HG03439 (cell line): ENCODE data around the gene GLI3.

Experiments
- ATAC-seq: cut with Tn5 transposase; IDR thresholded peaks from one replicate; pipeline ENCODE4 v1.9.1; 2021; ENCODE audit warnings: mild to moderate bottlenecking, moderate library complexity; ENCODE audit not compliant: unreplicated experiment

GLI3 gene

GRCh38 chr7:42049761-42050160 lies 187.2 kb downstream of the GLI3 start:
- no peak for ATAC-seq

- no peak for ATAC-seq
These were observed 190.5 kb downstream of the GLI3 start for GRCh38 chr7:42046483-42046882.

DNA sequence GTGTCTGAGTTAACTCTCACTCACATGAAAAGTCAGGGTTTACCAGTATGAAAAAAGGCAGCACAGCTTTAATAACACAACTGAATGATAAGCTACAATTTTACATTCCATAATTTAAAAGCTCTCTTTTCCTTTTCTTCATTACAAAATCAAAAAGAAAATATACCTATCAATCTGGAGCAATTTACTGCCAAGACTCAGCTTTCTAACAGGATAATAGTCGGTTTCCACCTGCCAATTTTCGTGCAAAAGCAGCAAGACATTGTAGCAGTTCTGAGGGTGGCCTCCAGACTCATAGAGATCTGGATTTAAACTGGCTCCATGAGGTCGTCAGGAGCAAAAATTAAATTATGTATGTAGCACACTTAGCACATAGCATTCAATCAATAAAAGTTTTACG lies 191.0 kb downstream of the GLI3 start:
- no peak for ATAC-seq

DNA sequence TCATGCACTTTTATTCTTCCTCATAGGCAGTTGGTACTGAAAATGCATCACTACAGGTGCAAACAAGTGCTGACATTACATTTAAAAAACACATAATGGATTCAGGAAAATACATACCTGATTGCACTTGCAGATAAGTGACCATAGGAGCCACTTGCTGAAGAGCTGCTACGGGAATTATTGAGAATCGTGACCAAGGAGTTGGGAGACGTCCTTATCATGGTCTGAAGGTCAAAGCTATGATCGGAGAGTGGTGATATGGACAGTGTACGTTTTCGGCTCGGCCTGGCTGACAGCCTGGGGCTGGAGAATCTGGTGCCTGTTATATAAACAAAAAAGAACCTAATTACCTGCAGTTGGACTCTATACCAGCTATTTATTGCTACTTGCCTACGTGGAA lies 197.1 kb downstream of the GLI3 start:
- no peak for ATAC-seq

- no peak for ATAC-seq
These were observed 201.8 kb downstream of the GLI3 start for GRCh38 chr7:42035210-42035609.

DNA sequence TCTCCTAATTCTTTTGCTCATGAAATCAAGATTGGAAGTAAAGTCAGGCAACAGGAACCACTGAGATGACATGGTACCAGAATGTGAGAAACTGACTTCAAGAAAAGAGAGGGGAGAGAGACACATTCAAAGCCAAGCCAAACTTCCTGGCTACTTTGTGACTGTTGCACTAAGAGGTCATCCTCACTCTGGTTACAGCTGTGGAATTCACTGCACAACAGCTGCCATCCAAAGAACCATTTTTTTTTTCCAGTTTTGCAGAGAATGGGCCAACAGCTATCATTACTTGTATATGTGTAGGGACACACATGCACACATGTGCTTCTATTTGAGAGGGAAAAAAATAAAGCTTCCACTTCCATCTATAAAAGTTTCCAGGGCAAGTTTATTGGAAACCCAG lies 203.5 kb downstream of the GLI3 start:
- no peak for ATAC-seq

DNA sequence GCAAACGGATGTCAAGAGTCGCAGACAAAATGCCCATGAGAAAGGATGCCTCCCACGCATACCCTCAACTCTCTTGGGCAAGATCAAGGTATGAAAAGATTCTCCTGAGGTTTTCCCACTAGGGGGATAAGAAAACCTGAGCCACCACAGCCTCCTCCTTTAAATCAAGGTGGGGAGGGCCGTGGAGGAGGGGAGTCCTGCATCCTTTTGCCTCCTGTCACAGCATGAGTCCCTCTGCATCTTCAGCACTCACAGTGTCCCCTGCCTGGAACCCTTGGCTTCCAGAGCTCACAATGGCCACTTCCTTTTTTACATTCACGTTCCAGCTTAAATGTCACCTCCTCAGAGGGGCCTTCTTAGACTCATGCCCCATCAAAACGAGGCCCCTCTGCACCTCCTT lies 207.6 kb downstream of the GLI3 start:
- no peak for ATAC-seq

DNA sequence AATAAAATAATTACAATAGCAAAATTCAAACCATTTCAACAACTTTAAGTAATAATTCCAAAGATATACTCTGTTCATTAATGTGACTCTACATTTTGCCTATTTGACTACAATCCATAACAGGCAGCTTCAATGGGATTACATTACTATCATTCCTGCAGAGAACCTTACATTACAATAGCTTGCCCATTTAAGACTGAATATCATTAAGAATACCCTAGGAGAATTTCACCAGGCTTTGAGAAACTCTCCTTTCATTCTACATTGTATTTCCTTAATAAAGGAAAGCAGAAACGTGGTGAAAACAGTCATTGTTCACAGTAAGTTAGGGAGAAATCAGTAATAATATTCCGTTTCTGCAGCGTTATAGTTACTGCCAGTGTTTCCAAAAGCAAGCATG lies 209.5 kb downstream of the GLI3 start:
- no peak for ATAC-seq

DNA sequence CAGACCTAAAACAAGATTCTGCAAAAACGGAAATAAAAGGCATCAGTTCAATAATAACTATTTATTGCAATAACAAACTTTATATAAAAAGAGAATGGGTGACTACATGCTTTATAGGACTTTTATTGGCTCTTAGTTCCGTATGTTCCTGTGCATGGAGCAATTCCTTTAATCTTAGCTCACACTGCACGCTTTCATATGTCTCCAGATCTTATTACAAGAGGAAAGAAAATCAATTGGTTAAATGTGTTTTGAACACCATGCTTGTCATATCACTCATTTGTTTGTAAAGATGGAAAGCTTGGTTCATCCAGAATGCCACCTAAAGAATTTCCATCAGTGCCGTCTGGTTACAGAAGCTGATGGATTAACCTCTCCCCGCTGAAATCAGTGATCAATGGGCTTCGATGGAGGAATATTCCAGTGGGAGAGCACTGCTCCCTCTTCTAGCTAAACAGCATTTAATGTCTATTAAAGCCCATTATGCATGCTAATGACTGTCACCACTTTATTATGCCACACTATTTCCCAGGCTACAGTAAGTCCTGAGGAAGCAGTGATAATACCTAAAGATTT lies 210.3 kb downstream of the GLI3 start:
- ATAC-seq, result no peak

DNA sequence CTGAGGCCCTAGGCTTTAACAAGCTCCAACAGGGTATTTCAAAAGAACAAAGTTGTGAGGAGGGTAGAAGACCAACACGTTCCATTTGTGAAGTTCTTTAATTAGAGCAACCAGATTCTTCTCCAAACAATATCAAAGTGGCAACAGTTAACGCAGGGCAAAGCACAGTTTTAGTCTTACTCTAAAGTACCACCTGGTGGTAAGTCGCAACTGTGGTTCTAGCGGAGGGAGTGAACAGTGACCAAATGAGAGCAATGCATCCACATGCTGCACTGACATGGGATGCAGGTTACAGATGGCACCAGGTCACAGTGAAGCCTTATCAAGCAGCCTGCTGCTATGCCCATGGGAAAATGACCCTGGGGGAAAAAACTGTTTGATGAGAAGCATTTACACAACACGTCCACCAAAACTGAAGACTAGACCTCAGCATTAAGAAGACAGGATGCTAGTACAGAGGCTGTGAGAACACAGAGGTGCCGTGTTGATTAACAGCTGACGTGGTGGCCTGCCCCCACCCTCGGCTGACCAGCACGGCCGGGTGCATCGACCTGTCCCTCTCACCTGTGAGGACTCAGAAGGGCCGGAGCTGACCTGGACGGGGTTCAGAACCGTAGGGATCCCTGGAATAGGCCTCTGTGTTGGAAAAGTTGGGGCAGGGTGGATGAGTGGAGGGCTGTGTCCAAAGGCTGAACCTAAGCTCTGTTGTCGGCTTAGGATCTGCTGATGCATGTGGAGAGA lies 211.2 kb downstream of the GLI3 start:
- ATAC-seq, result no peak

- ATAC-seq, result no peak
These were observed 212.5 kb downstream of the GLI3 start for GRCh38 chr7:42024537-42024936.

DNA sequence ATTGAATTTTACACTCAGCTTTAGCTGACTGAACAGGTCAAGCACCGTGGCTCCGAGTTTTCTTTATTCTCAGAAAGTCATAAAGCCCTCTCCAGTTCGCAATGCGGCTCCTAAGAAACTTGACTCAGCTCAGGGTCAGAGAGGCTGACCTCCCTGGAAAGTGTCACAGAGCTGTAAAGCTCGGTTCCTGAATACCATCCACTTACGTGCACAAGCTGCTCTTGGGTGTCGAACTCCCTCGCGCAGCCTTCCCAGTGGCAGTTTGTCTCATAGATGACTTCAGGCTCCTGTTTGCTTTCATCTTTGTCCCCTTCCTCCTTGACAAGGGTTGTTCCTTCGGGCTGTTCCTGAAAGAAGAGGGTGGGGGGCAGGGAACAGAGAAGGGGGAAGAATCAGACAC lies 213.7 kb downstream of the GLI3 start:
- no peak for ATAC-seq

DNA sequence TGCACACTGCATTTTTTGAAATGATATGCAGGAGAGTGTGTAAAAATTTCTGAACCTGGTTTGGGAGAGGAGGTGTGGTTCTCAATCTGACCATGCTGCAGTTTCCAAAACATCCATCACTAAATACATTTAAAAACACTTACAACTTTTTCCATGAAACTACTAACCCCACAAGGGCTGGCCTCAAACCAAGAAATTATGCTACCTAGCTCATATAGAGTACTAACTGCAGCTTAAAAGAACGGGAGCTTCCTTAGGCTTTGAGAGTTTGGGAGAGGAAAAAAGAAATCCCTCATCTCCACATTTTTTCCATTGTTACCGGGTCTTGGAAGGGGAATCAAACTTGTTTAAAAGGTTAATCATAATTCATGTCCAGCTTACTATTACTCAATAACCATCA lies 214.2 kb downstream of the GLI3 start:
- ATAC-seq, result no peak

DNA sequence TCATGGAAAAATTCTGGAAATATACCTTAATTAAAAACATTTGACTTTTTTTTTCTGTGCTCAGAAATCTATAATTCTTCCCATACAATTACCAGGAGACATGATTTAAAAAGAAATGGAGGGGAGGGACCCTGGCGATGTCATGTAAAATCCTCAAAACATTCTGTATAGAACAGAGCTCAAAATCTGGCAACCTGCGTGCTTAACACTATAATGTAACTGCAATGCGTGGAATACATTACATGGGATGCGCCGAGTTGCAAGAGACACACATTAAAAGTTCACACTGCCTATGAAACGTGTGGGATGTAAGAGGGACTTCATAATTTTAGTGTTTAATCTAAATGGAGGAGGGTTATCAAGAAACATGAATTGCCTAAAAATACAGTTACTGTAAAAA lies 215.0 kb downstream of the GLI3 start:
- no peak for ATAC-seq

DNA sequence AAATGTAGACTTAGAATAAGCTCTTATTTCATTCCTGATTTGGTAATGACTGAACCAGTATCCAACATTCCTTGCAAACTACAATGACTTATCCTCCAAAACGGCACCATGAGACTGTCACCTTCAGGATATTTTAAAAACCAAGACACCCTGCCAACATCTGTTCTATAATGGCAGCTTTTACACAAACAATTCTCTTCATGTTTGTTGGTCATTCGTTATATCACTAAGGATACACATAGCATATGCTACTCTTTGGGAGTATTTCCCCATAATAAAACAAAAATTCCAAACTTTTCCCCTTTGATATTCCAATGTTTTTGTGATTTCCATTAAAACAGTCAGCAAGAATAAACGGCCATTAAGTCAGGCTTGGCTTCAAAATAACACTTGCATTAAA lies 215.4 kb downstream of the GLI3 start:
- ATAC-seq, result no peak

GRCh38 chr7:42020061-42020460 lies 216.9 kb downstream of the GLI3 start:
- no peak for ATAC-seq

GRCh38 chr7:42017349-42017986 lies 219.5 kb downstream of the GLI3 start:
- no peak for ATAC-seq

DNA sequence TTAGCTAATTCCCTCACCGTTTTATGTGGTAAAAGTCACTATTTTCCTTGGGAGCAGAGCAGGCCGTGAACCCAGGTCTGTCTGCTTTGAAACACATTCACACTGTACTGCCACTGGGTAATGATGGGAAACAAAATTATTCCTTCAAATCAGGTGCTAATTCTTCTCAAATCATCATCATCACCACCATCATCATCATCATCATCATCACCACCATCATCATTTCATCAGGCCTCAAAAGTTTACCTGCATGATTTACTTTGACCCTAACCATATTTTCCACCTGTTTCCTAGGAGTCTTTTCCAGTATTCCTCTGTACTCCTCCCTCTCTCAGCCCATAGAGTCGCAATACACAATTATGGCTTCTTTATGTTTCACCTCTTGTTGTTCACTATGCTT lies 220.5 kb downstream of the GLI3 start:
- ATAC-seq, result no peak

GRCh38 chr7:42014625-42015618 lies 222.1 kb downstream of the GLI3 start:
- no peak for ATAC-seq

DNA sequence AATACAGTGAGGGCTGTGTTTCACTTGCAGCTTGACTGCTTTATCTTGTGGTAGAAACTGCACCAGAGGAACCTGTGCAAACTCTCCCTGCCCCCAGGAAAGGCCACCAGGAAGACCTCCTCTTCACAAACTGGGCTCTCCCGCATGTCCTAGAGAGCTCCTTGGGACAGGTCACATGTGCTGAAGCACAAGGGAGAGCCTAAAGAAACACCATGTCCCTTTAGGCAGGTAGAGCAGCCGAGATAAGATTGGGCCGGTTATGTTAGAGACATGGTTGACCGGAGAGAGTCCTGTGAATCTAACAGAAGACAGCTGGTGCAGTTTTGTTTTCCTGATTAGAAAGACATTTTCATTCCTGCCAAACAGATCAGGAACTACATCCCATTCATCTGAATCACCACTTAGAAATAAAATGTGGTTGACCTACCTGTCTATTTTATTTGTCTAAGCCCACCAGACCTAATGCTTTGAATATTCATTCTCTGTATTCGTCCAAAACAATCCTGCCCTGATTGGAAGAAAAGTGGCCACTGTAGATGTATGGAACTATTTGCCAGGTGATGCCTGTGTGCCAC lies 224.1 kb downstream of the GLI3 start:
- no peak for ATAC-seq

GRCh38 chr7:42012313-42012712 lies 224.7 kb downstream of the GLI3 start:
- no peak for ATAC-seq
